Measurements from ENCODE around the gene LRRC2. TPM values are rescaled to one million over a fixed set of nuclear protein-coding genes. Genes with fewer than 3 reads are reported as not detected.

Gene LRRC2
- total and polyA plus RNA-seq, 4 donors, result 0.09 to 3.1 (median 0.73) TPM

GRCh38 chr3:46557814-46558183 is 8.3 kb downstream of the LRRC2 start:
- Histone ChIP-seq H3K9me3 (ENCODE audit: control insufficient read depth in 4 of 4, insufficient read depth in 3 of 4, low read length in 3 of 4) (peaks cover 0 to 2% (median 0%) of the 10 kb centered on the region in 4 donors), H3K27me3 (ENCODE audit: control insufficient read depth in 3 of 3, insufficient read depth in 3 of 3, low read length in 2 of 3) (no peaks in the 10 kb centered on the region), H3K36me3 (ENCODE audit: control insufficient read depth in 4 of 4, insufficient read depth in 4 of 4, low read length in 4 of 4) (no peaks in the 10 kb centered on the region), H3K4me3 (no peak overlapping the region), H3K4me1 (ENCODE audit: control insufficient read depth in 5 of 5, insufficient read depth in 5 of 5, low read length in 5 of 5) (peaks cover 0 to 7% (median 0%) of the 10 kb centered on the region in 5 donors), H3K27ac (ENCODE audit: low read depth in 1 of 2, low read length in 1 of 2) (no peak overlapping the region), H3K9ac (ENCODE audit: insufficient read depth in 1 of 2, low read length in 2 of 2) (no peak overlapping the region)
- no peak for ATAC-seq (ENCODE audit: insufficient read depth, low FRiP score)
- WGBS, 2 donors, result 67 to 76% methylated on average over 6 of the region's 6 CpGs
- TF ChIP-seq CTCF (IDR thresholded peaks at IDR 0.05; ENCODE audit: control extremely low read depth, extremely low read depth), result no peak
- peak in 1 of 3 donors; percentile 13 for DNase-seq

GRCh38 chr3:46553154-46553553 is 12.9 kb downstream of the LRRC2 start:
- WGBS, 2 donors, result 0 to 3% methylated on average over 1 of the region's 1 CpG

GRCh38 chr3:46552538-46552937 is 13.6 kb downstream of the LRRC2 start:
- Histone ChIP-seq H3K4me3 (no peak overlapping the region), H3K4me1 (ENCODE audit: control insufficient read depth in 5 of 5, insufficient read depth in 5 of 5, low read length in 5 of 5) (peaks cover 0 to 5% (median 0%) of the 10 kb centered on the region in 5 donors), H3K9ac (ENCODE audit: insufficient read depth in 1 of 2, low read length in 2 of 2) (no peak overlapping the region), H3K27ac (ENCODE audit: low read depth in 1 of 2, low read length in 1 of 2) (no peak overlapping the region), H3K9me3 (ENCODE audit: control insufficient read depth in 4 of 4, insufficient read depth in 3 of 4, low read length in 3 of 4) (no peaks in the 10 kb centered on the region), H3K36me3 (ENCODE audit: control insufficient read depth in 4 of 4, insufficient read depth in 4 of 4, low read length in 4 of 4) (no peaks in the 10 kb centered on the region), H3K27me3 (ENCODE audit: control insufficient read depth in 3 of 3, insufficient read depth in 3 of 3, low read length in 2 of 3) (no peaks in the 10 kb centered on the region)
- 94 to 96% methylated on average over 1 of the region's 1 CpG for WGBS, 2 donors
- TF ChIP-seq CTCF (IDR thresholded peaks at IDR 0.05; ENCODE audit: control extremely low read depth, extremely low read depth), result no peak
- no peak for DNase-seq
- no peak for ATAC-seq (ENCODE audit: insufficient read depth, low FRiP score)

More at GRCh38 chr3:46553154-46553553, 12.9 kb downstream of the LRRC2 start:
- Histone ChIP-seq H3K36me3 (ENCODE audit: control insufficient read depth in 4 of 4, insufficient read depth in 4 of 4, low read length in 4 of 4) (no peaks in the 10 kb centered on the region), H3K27me3 (ENCODE audit: control insufficient read depth in 3 of 3, insufficient read depth in 3 of 3, low read length in 2 of 3) (no peaks in the 10 kb centered on the region), H3K4me1 (ENCODE audit: control insufficient read depth in 5 of 5, insufficient read depth in 5 of 5, low read length in 5 of 5) (peaks cover 0 to 7% (median 0%) of the 10 kb centered on the region in 5 donors), H3K9ac (ENCODE audit: insufficient read depth in 1 of 2, low read length in 2 of 2) (no peak overlapping the region), H3K9me3 (ENCODE audit: control insufficient read depth in 4 of 4, insufficient read depth in 3 of 4, low read length in 3 of 4) (no peaks in the 10 kb centered on the region), H3K27ac (ENCODE audit: low read depth in 1 of 2, low read length in 1 of 2) (no peak overlapping the region), H3K4me3 (no peak overlapping the region)
- peak in 1 of 3 donors; percentile 12 for DNase-seq
- ATAC-seq (ENCODE audit: insufficient read depth, low FRiP score), result no peak
- no peak for TF ChIP-seq CTCF (IDR thresholded peaks at IDR 0.05; ENCODE audit: control extremely low read depth, extremely low read depth)

- peaks cover 0 to 5% (median 0%) of the 10 kb centered on the region in 5 donors for H3K4me1 ChIP-seq (ENCODE audit: control insufficient read depth in 5 of 5, insufficient read depth in 5 of 5, low read length in 5 of 5)
- DNase-seq, result no peak
- H3K27me3 ChIP-seq (ENCODE audit: control insufficient read depth in 3 of 3, insufficient read depth in 3 of 3, low read length in 2 of 3), result no peaks in the 10 kb centered on the region
- H3K9me3 ChIP-seq (ENCODE audit: control insufficient read depth in 4 of 4, insufficient read depth in 3 of 4, low read length in 3 of 4), result no peaks in the 10 kb centered on the region
- no peak for ATAC-seq (ENCODE audit: insufficient read depth, low FRiP score)
- H3K27ac ChIP-seq (ENCODE audit: low read depth in 1 of 2, low read length in 1 of 2), result no peak overlapping the region
- no peak for TF ChIP-seq CTCF (IDR thresholded peaks at IDR 0.05; ENCODE audit: control extremely low read depth, extremely low read depth)
- no peak overlapping the region for H3K4me3 ChIP-seq
- H3K36me3 ChIP-seq (ENCODE audit: control insufficient read depth in 4 of 4, insufficient read depth in 4 of 4, low read length in 4 of 4), result no peaks in the 10 kb centered on the region
- H3K9ac ChIP-seq (ENCODE audit: insufficient read depth in 1 of 2, low read length in 2 of 2), result no peak overlapping the region
- 83 to 90% methylated on average over 2 of the region's 2 CpGs for WGBS, 2 donors
Observed at GRCh38 chr3:46551615-46552014, 14.5 kb downstream of the LRRC2 start.

Measured in lung (tissue), 12 donors.